ENCODE results near the gene COMT. TPM values are rescaled to one million over a fixed set of nuclear protein-coding genes. Genes with fewer than 3 reads are reported as not detected.

Gene COMT
- total RNA-seq, 1 donor from 2014 or later = 150 TPM

GRCh38 chr22:19958083-19959042, 16.8 kb downstream of the COMT start:
- no peaks in the 10 kb centered on the region for H3K9me3 ChIP-seq
- H3K4me3 ChIP-seq = peak overlapping the region; percentile 11 to 51
- H3K4me1 ChIP-seq = peaks cover 2 to 19% of the 10 kb centered on the region in 2 donors
- intact Hi-C loops (cut with DNase I) = loop anchor here (10.0 kb wide), 1 partner anchor 476 kb away; the partner anchor contains the start of gene SCARF2
- no peaks in the 10 kb centered on the region for H3K27me3 ChIP-seq
- H3K27ac ChIP-seq = peak overlapping the region; percentile 46 to 71
- no peak for DNase-seq (ENCODE audit: low spot score in 2 of 2)
- no peak for TF ChIP-seq CTCF (IDR thresholded peaks at IDR 0.05)
- H3K36me3 ChIP-seq = peaks cover 0 to 2% of the 10 kb centered on the region in 2 donors

- peaks cover 4 to 10% of the 10 kb centered on the region in 2 donors for H3K36me3 ChIP-seq
- TF ChIP-seq CTCF (IDR thresholded peaks at IDR 0.05) = no peak
- peaks cover 2 to 14% of the 10 kb centered on the region in 2 donors for H3K4me1 ChIP-seq
- H3K9me3 ChIP-seq = no peaks in the 10 kb centered on the region
- H3K27ac ChIP-seq = peak overlapping the region; percentile 46 to 71
- intact Hi-C loops (cut with DNase I) = loop anchor here (10.0 kb wide), 1 partner anchor 476 kb away; the partner anchor contains the start of gene SCARF2
- DNase-seq (ENCODE audit: low spot score in 2 of 2) = peak; percentile 49 to 91
- peak overlapping the region; percentile 11 to 51 for H3K4me3 ChIP-seq
- H3K27me3 ChIP-seq = no peaks in the 10 kb centered on the region
Observed at GRCh38 chr22:19959043-19959586, 17.5 kb downstream of the COMT start.

- intact Hi-C loops (cut with DNase I) = loop anchor here (10.0 kb wide), 2 partner anchors 155 to 475 kb away; partner anchors contain the start of genes RANBP1, SCARF2 and TRMT2A
- Histone ChIP-seq H3K4me3 (peak overlapping the region; percentile 11 to 51), H3K9me3 (no peaks in the 10 kb centered on the region), H3K36me3 (peaks cover 9 to 17% of the 10 kb centered on the region in 2 donors), H3K27me3 (no peaks in the 10 kb centered on the region), H3K4me1 (peaks cover 2 to 14% of the 10 kb centered on the region in 2 donors), H3K27ac (peak overlapping the region; percentile 46 to 71)
- DNase-seq (ENCODE audit: low spot score in 2 of 2) = no peak
- no peak for TF ChIP-seq CTCF (IDR thresholded peaks at IDR 0.05)
Observed at GRCh38 chr22:19959587-19960490, 18.3 kb downstream of the COMT start.

- H3K27ac ChIP-seq = no peak overlapping the region
- DNase-seq (ENCODE audit: low spot score in 2 of 2) = no peak
- H3K9me3 ChIP-seq = no peaks in the 10 kb centered on the region
- H3K4me3 ChIP-seq = no peak overlapping the region
- no peak for TF ChIP-seq CTCF (IDR thresholded peaks at IDR 0.05)
- intact Hi-C loops (cut with DNase I) = loop anchor here (10.0 kb wide), 1 partner anchor 154 kb away; the partner anchor contains the start of genes RANBP1 and TRMT2A
- no peaks in the 10 kb centered on the region for H3K27me3 ChIP-seq
- peaks cover 10 to 24% of the 10 kb centered on the region in 2 donors for H3K36me3 ChIP-seq
- H3K4me1 ChIP-seq = peaks cover 2 to 14% of the 10 kb centered on the region in 2 donors
Observed at GRCh38 chr22:19960491-19961200, 19.1 kb downstream of the COMT start.
